HEK293 (cell line): Measurements from ENCODE around the gene MOSPD3.

ENCODE experiments used
- CTCF ChIA-PET: fragments of 350-600 bp; formaldehyde crosslinking; extraction: SDS; loops from one replicate; lab custom pipeline; 2021; ENCODE audit warnings: antibody characterized with exemption; lab: Yijun Ruan, JAX
- POLR2A ChIA-PET: fragments of 300-600 bp; formaldehyde crosslinking; extraction: SDS; loops from one replicate; lab custom pipeline; 2020; ENCODE audit warnings: antibody characterized with exemption, inconsistent platforms; lab: Yijun Ruan, JAX
- H3K27ac ChIP-seq: fragments of 200-500 bp; sonication (Bioruptor generic); 2 replicates; pipeline ENCODE4 v1.5.1; 2014; ENCODE audit warnings: low read depth, low read length, control low read depth, inconsistent platforms; ENCODE audit errors: extremely low read depth
- H3K36me3 ChIP-seq, 2 experiments: fragments of 200-500 bp in 1 of 2; sonication (Bioruptor generic) in 1 of 2; 1 replicate in 1 of 2; 2 replicates in 1 of 2; pipeline ENCODE4 v1.5.1; 2014 to 2017; ENCODE audit warnings: inconsistent platforms in 2 of 2, low read length in 2 of 2; ENCODE audit not compliant: control insufficient read depth in 2 of 2, insufficient read depth in 1 of 2
- H3K4me1 ChIP-seq: fragments of 200-500 bp; sonication (Bioruptor generic); 2 replicates; pipeline ENCODE4 v1.5.1; 2014; ENCODE audit warnings: mild to moderate bottlenecking, low read length, inconsistent platforms; ENCODE audit not compliant: control insufficient read depth, insufficient read depth
- H3K4me3 ChIP-seq: 2 replicates; pipeline ENCODE4 v1.5.1; 2011; ENCODE audit warnings: low read depth, mild to moderate bottlenecking, control low read depth, low read length, moderate library complexity
- H3K9me3 ChIP-seq: fragments of 200-500 bp; sonication (Bioruptor generic); 2 replicates; pipeline ENCODE4 v1.5.1; 2014; ENCODE audit warnings: low read depth, low read length, inconsistent platforms; ENCODE audit not compliant: control insufficient read depth, insufficient read depth
- EGR2 ChIP-seq: fragments of 450-650 bp; formaldehyde crosslinking; IDR thresholded peaks from 2 replicates; pipeline ENCODE4 v1.5.1; 2016; ENCODE audit warnings: low read depth, missing biosample characterization, missing genetic modification characterization
- HOXA7 ChIP-seq: sonication (generic); formaldehyde crosslinking; IDR thresholded peaks from 2 replicates; pipeline ENCODE4 v1.8.1; 2022; ENCODE audit warnings: missing genetic modification reagents, borderline replicate concordance
- HOXD13 ChIP-seq: sonication (generic); formaldehyde crosslinking; IDR thresholded peaks from 2 replicates; pipeline ENCODE4 v1.8.0; 2022; ENCODE audit warnings: missing genetic modification reagents, borderline replicate concordance
- KLF9 ChIP-seq: fragments of 450-650 bp; formaldehyde crosslinking; IDR thresholded peaks from 2 replicates; pipeline ENCODE4 v1.5.1; 2016; ENCODE audit warnings: missing biosample characterization, missing genetic modification characterization, low read depth
- OVOL3 ChIP-seq: fragments of 450-650 bp; formaldehyde crosslinking; IDR thresholded peaks from 2 replicates; pipeline ENCODE4 v1.5.1; 2016; ENCODE audit warnings: missing biosample characterization, missing genetic modification characterization
- WT1 ChIP-seq: fragments of 450-650 bp; formaldehyde crosslinking; IDR thresholded peaks from 2 replicates; pipeline ENCODE4 v1.5.1; 2016; ENCODE audit warnings: missing biosample characterization, missing genetic modification characterization
- ZFHX2 ChIP-seq: fragments of 450-650 bp; formaldehyde crosslinking; conservative IDR thresholded peaks from 2 replicates; pipeline ENCODE4 v1.5.1; 2016; ENCODE audit warnings: missing biosample characterization, missing genetic modification characterization
- ZNF155 ChIP-seq: fragments of 450-650 bp; formaldehyde crosslinking; IDR thresholded peaks from 2 replicates; pipeline ENCODE4 v1.5.1; 2016; ENCODE audit warnings: missing biosample characterization, missing genetic modification characterization
- ZNF211 ChIP-seq: fragments of 450-650 bp; formaldehyde crosslinking; IDR thresholded peaks from 2 replicates; pipeline ENCODE4 v1.5.1; 2016; ENCODE audit warnings: low read depth, missing biosample characterization, missing genetic modification characterization
- ZNF266 ChIP-seq: fragments of 450-650 bp; formaldehyde crosslinking; IDR thresholded peaks from 2 replicates; pipeline ENCODE4 v1.5.1; 2016; ENCODE audit warnings: missing biosample characterization, missing genetic modification characterization, low read depth
- ZNF416 ChIP-seq: fragments of 450-650 bp; formaldehyde crosslinking; IDR thresholded peaks from 2 replicates; pipeline ENCODE4 v1.5.1; 2016; ENCODE audit warnings: missing biosample characterization, missing genetic modification characterization
- ZNF558 ChIP-seq: fragments of 450-650 bp; formaldehyde crosslinking; IDR thresholded peaks from 2 replicates; pipeline ENCODE4 v1.5.1; 2016; ENCODE audit warnings: missing biosample characterization, missing genetic modification characterization
- ZNF571 ChIP-seq: fragments of 450-650 bp; formaldehyde crosslinking; IDR thresholded peaks from 2 replicates; pipeline ENCODE4 v1.5.0; 2017; ENCODE audit warnings: missing biosample characterization, missing genetic modification characterization
- ZNF600 ChIP-seq: fragments of 450-650 bp; formaldehyde crosslinking; IDR thresholded peaks from 2 replicates; pipeline ENCODE4 v1.5.1; 2016; ENCODE audit warnings: missing biosample characterization, missing genetic modification characterization
- ZNF658 ChIP-seq: fragments of 450-650 bp; formaldehyde crosslinking; IDR thresholded peaks from 2 replicates; pipeline ENCODE4; 2016; ENCODE audit warnings: missing biosample characterization, missing genetic modification characterization
- ZNF670 ChIP-seq: fragments of 450-650 bp; formaldehyde crosslinking; IDR thresholded peaks from 2 replicates; pipeline ENCODE4 v1.5.1; 2016; ENCODE audit warnings: missing biosample characterization, missing genetic modification characterization, low read depth
- ZNF768 ChIP-seq: fragments of 450-650 bp; formaldehyde crosslinking; IDR thresholded peaks from 2 replicates; pipeline ENCODE4 v1.5.1; 2018; ENCODE audit warnings: missing biosample characterization, mild to moderate bottlenecking, missing genetic modification characterization
- ZNF830 ChIP-seq: fragments of 450-650 bp; IDR thresholded peaks from 2 replicates; pipeline ENCODE4 v1.5.0; 2018; ENCODE audit warnings: missing biosample characterization, missing genetic modification characterization, low read depth, mild to moderate bottlenecking, moderate library complexity
- TF ChIP-seq, protein P1 (sequence below): fragments of 450-650 bp; formaldehyde crosslinking; IDR thresholded peaks from 2 replicates; pipeline ENCODE4 v1.5.1; 2016; ENCODE audit warnings: missing biosample characterization, missing genetic modification characterization
- TF ChIP-seq, protein P2 (sequence below): fragments of 450-650 bp; formaldehyde crosslinking; IDR thresholded peaks from 2 replicates; pipeline ENCODE4 v1.5.1; 2016; ENCODE audit warnings: missing biosample characterization, missing genetic modification characterization
- TF ChIP-seq, protein P3 (sequence below): fragments of 450-650 bp; formaldehyde crosslinking; IDR thresholded peaks from 2 replicates; pipeline ENCODE4 v1.5.1; 2016; ENCODE audit warnings: missing biosample characterization, missing genetic modification characterization

The MOSPD3 gene

DNA sequence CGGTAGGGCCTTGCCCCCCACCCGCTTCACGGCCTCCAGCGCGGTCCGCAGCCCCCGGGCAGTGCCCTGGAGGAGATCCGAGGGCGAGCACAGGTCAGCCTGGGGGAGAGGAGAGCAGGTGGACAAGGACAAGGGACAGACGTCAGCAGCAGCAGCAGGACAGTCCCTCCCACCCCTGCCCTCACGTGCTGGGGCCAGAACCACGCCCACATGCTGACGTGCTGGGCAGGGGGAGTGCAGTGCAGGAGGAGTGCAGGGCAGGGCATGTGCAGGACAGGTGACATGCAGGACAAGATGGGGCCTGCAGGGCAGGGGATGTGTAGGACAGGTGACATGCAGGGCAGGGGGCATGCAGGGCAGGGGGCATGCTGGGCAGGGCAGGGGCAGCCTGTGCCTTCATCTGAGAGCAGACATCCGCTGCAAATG is 37.1 kb upstream of the MOSPD3 start:
- TF ChIP-seq, protein P1, sequence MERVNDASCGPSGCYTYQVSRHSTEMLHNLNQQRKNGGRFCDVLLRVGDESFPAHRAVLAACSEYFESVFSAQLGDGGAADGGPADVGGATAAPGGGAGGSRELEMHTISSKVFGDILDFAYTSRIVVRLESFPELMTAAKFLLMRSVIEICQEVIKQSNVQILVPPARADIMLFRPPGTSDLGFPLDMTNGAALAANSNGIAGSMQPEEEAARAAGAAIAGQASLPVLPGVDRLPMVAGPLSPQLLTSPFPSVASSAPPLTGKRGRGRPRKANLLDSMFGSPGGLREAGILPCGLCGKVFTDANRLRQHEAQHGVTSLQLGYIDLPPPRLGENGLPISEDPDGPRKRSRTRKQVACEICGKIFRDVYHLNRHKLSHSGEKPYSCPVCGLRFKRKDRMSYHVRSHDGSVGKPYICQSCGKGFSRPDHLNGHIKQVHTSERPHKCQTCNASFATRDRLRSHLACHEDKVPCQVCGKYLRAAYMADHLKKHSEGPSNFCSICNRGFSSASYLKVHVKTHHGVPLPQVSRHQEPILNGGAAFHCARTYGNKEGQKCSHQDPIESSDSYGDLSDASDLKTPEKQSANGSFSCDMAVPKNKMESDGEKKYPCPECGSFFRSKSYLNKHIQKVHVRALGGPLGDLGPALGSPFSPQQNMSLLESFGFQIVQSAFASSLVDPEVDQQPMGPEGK (tag by site-specific recombination): peak; percentile 27; the same call in 1 of the 2 replicates
- TF ChIP-seq, protein P2, sequence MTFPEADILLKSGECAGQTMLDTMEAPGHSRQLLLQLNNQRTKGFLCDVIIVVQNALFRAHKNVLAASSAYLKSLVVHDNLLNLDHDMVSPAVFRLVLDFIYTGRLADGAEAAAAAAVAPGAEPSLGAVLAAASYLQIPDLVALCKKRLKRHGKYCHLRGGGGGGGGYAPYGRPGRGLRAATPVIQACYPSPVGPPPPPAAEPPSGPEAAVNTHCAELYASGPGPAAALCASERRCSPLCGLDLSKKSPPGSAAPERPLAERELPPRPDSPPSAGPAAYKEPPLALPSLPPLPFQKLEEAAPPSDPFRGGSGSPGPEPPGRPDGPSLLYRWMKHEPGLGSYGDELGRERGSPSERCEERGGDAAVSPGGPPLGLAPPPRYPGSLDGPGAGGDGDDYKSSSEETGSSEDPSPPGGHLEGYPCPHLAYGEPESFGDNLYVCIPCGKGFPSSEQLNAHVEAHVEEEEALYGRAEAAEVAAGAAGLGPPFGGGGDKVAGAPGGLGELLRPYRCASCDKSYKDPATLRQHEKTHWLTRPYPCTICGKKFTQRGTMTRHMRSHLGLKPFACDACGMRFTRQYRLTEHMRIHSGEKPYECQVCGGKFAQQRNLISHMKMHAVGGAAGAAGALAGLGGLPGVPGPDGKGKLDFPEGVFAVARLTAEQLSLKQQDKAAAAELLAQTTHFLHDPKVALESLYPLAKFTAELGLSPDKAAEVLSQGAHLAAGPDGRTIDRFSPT (tag by site-specific recombination): peak; percentile 62
- TF ChIP-seq WT1 (no peak), EGR2 (tag by site-specific recombination) (peak; percentile 28; the same call in 1 of the 2 replicates), ZNF600 (peak; percentile 70; the same call in 1 of the 2 replicates), ZNF211 (tag by site-specific recombination) (no peak), KLF9 (tag by site-specific recombination) (peak; percentile 59; the same call in 1 of the 2 replicates), ZFHX2 (peak; percentile 46)
- Histone ChIP-seq H3K27ac (no peak overlapping the region), H3K9me3 (no peaks in the 10 kb centered on the region), H3K4me1 (peaks cover under 1% of the 10 kb centered on the region; the same call in 1 of the 2 replicates), H3K4me3 (no peak overlapping the region), H3K36me3 (peaks cover under 1 to 35% of the 10 kb centered on the region in 2 experiments; a peak in 2 of 3 replicates)
- POLR2A ChIA-PET: no interaction called here
- CTCF ChIA-PET: no interaction called here

- no peak overlapping the region for H3K4me3 ChIP-seq
- POLR2A ChIA-PET: interaction anchor here (1.4 kb wide), 1 partner anchor 10 kb away, joined by 6 read pairs; the partner anchor contains the start of genes FBXO24 and LRCH4
- no peak for TF ChIP-seq HOXD13 (CRISPR knock-in tag)
- TF ChIP-seq, protein P3, sequence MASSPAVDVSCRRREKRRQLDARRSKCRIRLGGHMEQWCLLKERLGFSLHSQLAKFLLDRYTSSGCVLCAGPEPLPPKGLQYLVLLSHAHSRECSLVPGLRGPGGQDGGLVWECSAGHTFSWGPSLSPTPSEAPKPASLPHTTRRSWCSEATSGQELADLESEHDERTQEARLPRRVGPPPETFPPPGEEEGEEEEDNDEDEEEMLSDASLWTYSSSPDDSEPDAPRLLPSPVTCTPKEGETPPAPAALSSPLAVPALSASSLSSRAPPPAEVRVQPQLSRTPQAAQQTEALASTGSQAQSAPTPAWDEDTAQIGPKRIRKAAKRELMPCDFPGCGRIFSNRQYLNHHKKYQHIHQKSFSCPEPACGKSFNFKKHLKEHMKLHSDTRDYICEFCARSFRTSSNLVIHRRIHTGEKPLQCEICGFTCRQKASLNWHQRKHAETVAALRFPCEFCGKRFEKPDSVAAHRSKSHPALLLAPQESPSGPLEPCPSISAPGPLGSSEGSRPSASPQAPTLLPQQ (tag by site-specific recombination): no peak
- TF ChIP-seq ZNF658 (tag by site-specific recombination): no peak
- TF ChIP-seq ZNF670 (tag by site-specific recombination): no peak
- TF ChIP-seq ZNF571: no peak
- no peak for TF ChIP-seq ZNF558
- TF ChIP-seq ZNF266 (tag by site-specific recombination): no peak
- no peak for TF ChIP-seq ZNF768
- no peak for TF ChIP-seq OVOL3 (tag by site-specific recombination)
- TF ChIP-seq ZNF416 (tag by site-specific recombination): no peak
- TF ChIP-seq ZNF830 (tag by site-specific recombination): no peak
- no peak for TF ChIP-seq ZNF155 (tag by site-specific recombination)
- TF ChIP-seq EGR2 (tag by site-specific recombination): no peak
- TF ChIP-seq HOXA7 (CRISPR knock-in tag): no peak
- no peak overlapping the region for H3K27ac ChIP-seq
- H3K9me3 ChIP-seq: no peaks in the 10 kb centered on the region
- H3K36me3 ChIP-seq: peaks cover 6 to 41% of the 10 kb centered on the region in 2 experiments; a peak in 2 of 3 replicates
- CTCF ChIA-PET: interaction anchor here (0.9 kb wide), 1 partner anchor 9 kb away, joined by 3 read pairs; no protein-coding TSS in a partner anchor
- no peaks in the 10 kb centered on the region; the same call in 1 of the 2 replicates for H3K4me1 ChIP-seq
Observed at GRCh38 chr7:100575746-100576383, 36.5 kb upstream of the MOSPD3 start.
